Endometrium (tissue), 2 donors: Measurements from ENCODE around the gene PZP.

Experiments
- FAIRE-seq: peaks from 2 replicates; lab custom pipeline; 2012; peaks lifted over from hg19 to GRCh38; lab: Jason Lieb, UNC
- donor health status: control.
- donor health status: control.

PZP gene

GRCh38 chr12:9123781-9124382 is 84.3 kb downstream of the PZP start:
- peak; percentile 65 for FAIRE-seq

GRCh38 chr12:9122091-9122609 is 86.0 kb downstream of the PZP start:
- no peak for FAIRE-seq

- no peak for FAIRE-seq
Measured at GRCh38 chr12:9120487-9121184, 87.6 kb downstream of the PZP start.

- FAIRE-seq, result no peak
Measured at GRCh38 chr12:9118158-9118557, 90.0 kb downstream of the PZP start.

GRCh38 chr12:9115731-9116559 is 92.2 kb downstream of the PZP start, which contains the start of gene A2M:
Gene A2M (minus strand): TSS chr12:9115919. CDS start chr12:9115849, 70 bp downstream.
- peak; percentile 51 for FAIRE-seq

GRCh38 chr12:9114946-9115345 is 93.2 kb downstream of the PZP start:
- no peak for FAIRE-seq

GRCh38 chr12:9113987-9114309 is 94.2 kb downstream of the PZP start:
- no peak for FAIRE-seq

GRCh38 chr12:9113296-9113986 is 94.8 kb downstream of the PZP start:
- FAIRE-seq, result no peak

- no peak for FAIRE-seq
Measured at GRCh38 chr12:9112076-9112853, 95.9 kb downstream of the PZP start.

- no peak for FAIRE-seq
Measured at GRCh38 chr12:9111525-9111924, 96.7 kb downstream of the PZP start.

GRCh38 chr12:9109737-9110491 is 98.3 kb downstream of the PZP start:
- FAIRE-seq, result no peak

- no peak for FAIRE-seq
Measured at GRCh38 chr12:9109213-9109522, 99.0 kb downstream of the PZP start.

GRCh38 chr12:9108504-9109212 is 99.5 kb downstream of the PZP start:
- FAIRE-seq, result no peak

GRCh38 chr12:9107542-9107873 is 100.7 kb downstream of the PZP start:
- FAIRE-seq, result no peak

GRCh38 chr12:9106610-9107541 is 101.3 kb downstream of the PZP start:
- no peak for FAIRE-seq

- FAIRE-seq, result no peak
Measured at GRCh38 chr12:9106067-9106466, 102.1 kb downstream of the PZP start.

GRCh38 chr12:9104767-9105423 is 103.3 kb downstream of the PZP start:
- FAIRE-seq, result no peak

- no peak for FAIRE-seq
Measured at GRCh38 chr12:9104087-9104486, 104.1 kb downstream of the PZP start.
